ENCODE results near the gene LEF1. TPM values are rescaled to one million over a fixed set of nuclear protein-coding genes. Genes with fewer than 3 reads are reported as not detected.

LEF1 gene
- total RNA-seq, 2 donors from 2014 or later = 3.4 TPM; not detected in 1

- Histone ChIP-seq H3K4me3 (no peak overlapping the region), H3K27me3 (no peaks in the 10 kb centered on the region), H3K9me3 (no peaks in the 10 kb centered on the region), H3K36me3 (no peaks in the 10 kb centered on the region), H3K4me1 (no peaks in the 10 kb centered on the region), H3K27ac (no peak overlapping the region)
- no peak for DNase-seq (ENCODE audit: low spot score)
- no peak for TF ChIP-seq CTCF (IDR thresholded peaks at IDR 0.05)
Observed at GRCh38 chr4:108049406-108049805, 119.3 kb downstream of the LEF1 start.

- no peaks in the 10 kb centered on the region for H3K27me3 ChIP-seq
- no peaks in the 10 kb centered on the region for H3K4me1 ChIP-seq
- no peak overlapping the region for H3K4me3 ChIP-seq
- no peaks in the 10 kb centered on the region for H3K36me3 ChIP-seq
- no peak for DNase-seq (ENCODE audit: low spot score)
- TF ChIP-seq CTCF (IDR thresholded peaks at IDR 0.05) = no peak
- no peaks in the 10 kb centered on the region for H3K9me3 ChIP-seq
- H3K27ac ChIP-seq = no peak overlapping the region
Observed at GRCh38 chr4:108048997-108049396, 119.7 kb downstream of the LEF1 start.

GRCh38 chr4:108048157-108048556 is 120.6 kb downstream of the LEF1 start:
- Histone ChIP-seq H3K9me3 (no peaks in the 10 kb centered on the region), H3K4me1 (no peaks in the 10 kb centered on the region), H3K27me3 (no peaks in the 10 kb centered on the region), H3K4me3 (no peak overlapping the region), H3K27ac (no peak overlapping the region), H3K36me3 (no peaks in the 10 kb centered on the region)
- DNase-seq (ENCODE audit: low spot score) = no peak
- no peak for TF ChIP-seq CTCF (IDR thresholded peaks at IDR 0.05)

GRCh38 chr4:108047199-108047598 is 121.5 kb downstream of the LEF1 start:
- Histone ChIP-seq H3K36me3 (no peaks in the 10 kb centered on the region), H3K9me3 (no peaks in the 10 kb centered on the region), H3K27me3 (no peaks in the 10 kb centered on the region), H3K27ac (no peak overlapping the region), H3K4me3 (no peak overlapping the region), H3K4me1 (no peaks in the 10 kb centered on the region)
- no peak for DNase-seq (ENCODE audit: low spot score)
- no peak for TF ChIP-seq CTCF (IDR thresholded peaks at IDR 0.05)

GRCh38 chr4:108045687-108046024 is 123.1 kb downstream of the LEF1 start:
- no peak for TF ChIP-seq CTCF (IDR thresholded peaks at IDR 0.05)
- no peak for DNase-seq (ENCODE audit: low spot score)
- no peak overlapping the region for H3K27ac ChIP-seq

GRCh38 chr4:108044951-108045686 is 123.6 kb downstream of the LEF1 start:
- Histone ChIP-seq H3K36me3 (no peaks in the 10 kb centered on the region), H3K4me3 (no peak overlapping the region), H3K27ac (no peak overlapping the region), H3K9me3 (no peaks in the 10 kb centered on the region), H3K4me1 (no peaks in the 10 kb centered on the region), H3K27me3 (no peaks in the 10 kb centered on the region)
- TF ChIP-seq CTCF (IDR thresholded peaks at IDR 0.05) = no peak
- no peak for DNase-seq (ENCODE audit: low spot score)

More at GRCh38 chr4:108045687-108046024, 123.1 kb downstream of the LEF1 start:
- no peaks in the 10 kb centered on the region for H3K9me3 ChIP-seq
- no peaks in the 10 kb centered on the region for H3K4me1 ChIP-seq
- no peak overlapping the region for H3K4me3 ChIP-seq
- no peaks in the 10 kb centered on the region for H3K27me3 ChIP-seq
- H3K36me3 ChIP-seq = no peaks in the 10 kb centered on the region

Measured in right atrium auricular region (tissue), 2 donors.